Measurements from ENCODE around the gene CR1L. TPM values are rescaled to one million over a fixed set of nuclear protein-coding genes. Genes with fewer than 3 reads are reported as not detected.

Gene CR1L
- total RNA-seq, 1 experiment from 2014 or later: not detected

- POLR2A ChIA-PET: no interaction called here
These were observed 95.3 kb downstream of the CR1L start for GRCh38 chr1:207740207-207740606.

GRCh38 chr1:207742850-207743555 is 98.1 kb downstream of the CR1L start:
- ATAC-seq (no peak), DNase-seq (ENCODE audit: low read depth, low spot score) (no peak)
- intact Hi-C loops (cut with micrococcal nuclease; ENCODE audit: unreplicated experiment): no loop called here
- POLR2A ChIA-PET: no interaction called here
- H3K27ac ChIP-seq (ENCODE audit: low read length): no peak overlapping the region
- no peaks in the 10 kb centered on the region for H3K4me1 ChIP-seq (ENCODE audit: control insufficient read depth, insufficient read depth, low read length)
- in situ Hi-C loops (cut with HindIII; ENCODE audit: low pct_unique_long_range_greater_than_20kb, low sequenced_read_pairs): no loop called here
- H3K4me3 ChIP-seq (ENCODE audit: low read depth in 2 of 2, low read length in 2 of 2): no peak overlapping the region
- BruUV-seq (replicated peaks): no TSS peak
- no peaks in the 10 kb centered on the region for H3K9me3 ChIP-seq (ENCODE audit: control insufficient read depth, insufficient read depth, low read depth, low read length)
- CTCF ChIA-PET: no interaction called here
- no peaks in the 10 kb centered on the region for H3K36me3 ChIP-seq (ENCODE audit: control insufficient read depth, insufficient read depth, low read length)
- TF ChIP-seq POLR2AphosphoS5 (IDR thresholded peaks at IDR 0.05; ENCODE audit: low read depth, low read length): no peak
- TF ChIP-seq TCF7L2 (IDR thresholded peaks at IDR 0.05; ENCODE audit: low read depth, low read length): no peak
- no peak for TF ChIP-seq SIN3A (IDR thresholded peaks at IDR 0.05; ENCODE audit: borderline replicate concordance, insufficient read depth, low read depth, low read length)
- TF ChIP-seq REST (IDR thresholded peaks at IDR 0.05; ENCODE audit: insufficient read depth in 1 of 2, low read depth in 2 of 2, low read length in 1 of 2): no peak
- no peak for TF ChIP-seq CTCF (IDR thresholded peaks at IDR 0.05)
- H3K27me3 ChIP-seq (ENCODE audit: control insufficient read depth, insufficient read depth, low read length): no peaks in the 10 kb centered on the region

More at GRCh38 chr1:207740207-207740606, 95.3 kb downstream of the CR1L start:
- TF ChIP-seq POLR2AphosphoS5 (IDR thresholded peaks at IDR 0.05; ENCODE audit: low read depth, low read length) (no peak), CTCF (IDR thresholded peaks at IDR 0.05) (no peak), SIN3A (IDR thresholded peaks at IDR 0.05; ENCODE audit: borderline replicate concordance, insufficient read depth, low read depth, low read length) (no peak), REST (IDR thresholded peaks at IDR 0.05; ENCODE audit: insufficient read depth in 1 of 2, low read depth in 2 of 2, low read length in 1 of 2) (no peak), TCF7L2 (IDR thresholded peaks at IDR 0.05; ENCODE audit: low read depth, low read length) (no peak)
- no peaks in the 10 kb centered on the region for H3K9me3 ChIP-seq (ENCODE audit: control insufficient read depth, insufficient read depth, low read depth, low read length)
- no peak overlapping the region for H3K27ac ChIP-seq (ENCODE audit: low read length)
- CTCF ChIA-PET: no interaction called here
- no TSS peak for BruUV-seq (replicated peaks)
- H3K4me3 ChIP-seq (ENCODE audit: low read depth in 2 of 2, low read length in 2 of 2): no peak overlapping the region
- in situ Hi-C loops (cut with HindIII; ENCODE audit: low pct_unique_long_range_greater_than_20kb, low sequenced_read_pairs): no loop called here
- H3K4me1 ChIP-seq (ENCODE audit: control insufficient read depth, insufficient read depth, low read length): no peaks in the 10 kb centered on the region
- DNase-seq (ENCODE audit: low read depth, low spot score) (no peak), ATAC-seq (no peak)
- H3K27me3 ChIP-seq (ENCODE audit: control insufficient read depth, insufficient read depth, low read length): no peaks in the 10 kb centered on the region
- intact Hi-C loops (cut with micrococcal nuclease; ENCODE audit: unreplicated experiment): no loop called here
- H3K36me3 ChIP-seq (ENCODE audit: control insufficient read depth, insufficient read depth, low read length): no peaks in the 10 kb centered on the region
